GM12878 (cell line): ENCODE measurements around the gene C10orf143. TPM values are rescaled to one million over a fixed set of nuclear protein-coding genes. Genes with fewer than 3 reads are reported as not detected.

Source experiments
- ATAC-seq: fragments of 200-7000 bp; cut with Tn5 transposase; 3 replicates; pipeline ENCODE4 v1.9.1; 2020; ENCODE audit warnings: mild to moderate bottlenecking, moderate library complexity
- BruUV-seq: library from RNA; stranded (reverse); fragments of 400-500 nt; replicated peaks from 2 replicates; lab custom pipeline; 2021; lab: Mats Ljungman, UMichigan
- CTCF ChIA-PET: fragments of 300-600 bp; sonication (Branson Sonifier 250); formaldehyde crosslinking; extraction: SDS; loops from one replicate; lab custom pipeline; 2021; ENCODE audit warnings: inconsistent platforms; lab: Yijun Ruan, JAX
- POLR2A ChIA-PET: fragments of 350-600 bp; formaldehyde crosslinking; extraction: SDS; loops from one replicate; lab custom pipeline; 2021; ENCODE audit warnings: inconsistent platforms; lab: Charles Lee
- RAD21 ChIA-PET: fragments of 300-600 bp; sonication (Branson Sonifier 250); formaldehyde crosslinking; loops from one replicate; lab custom pipeline; 2023; ENCODE audit warnings: antibody characterized with exemption; ENCODE audit not compliant: unreplicated experiment; lab: Charles Lee
- SMC1A ChIA-PET: fragments of 300-600 bp; sonication (Branson Sonifier 250); formaldehyde crosslinking; loops from one replicate; lab custom pipeline; 2023; ENCODE audit not compliant: unreplicated experiment, uncharacterized antibody; lab: Charles Lee
- DNase-seq: peaks from one replicate; pipeline ENCODE4 v3.0.0-alpha.2; 2011; ENCODE audit warnings: low read depth, low spot score
- FAIRE-seq: peaks from 3 replicates; lab custom pipeline; 2011; peaks lifted over from hg19 to GRCh38; lab: Jason Lieb, UNC
- H2AFZ ChIP-seq: 2 replicates; pipeline ENCODE4 v1.6.0; 2011; ENCODE audit warnings: low read depth, low read length, control low read depth; ENCODE audit not compliant: control insufficient read depth
- H3K27ac ChIP-seq: 2 replicates; pipeline ENCODE4 v1.5.1; 2011; ENCODE audit warnings: control low read depth; ENCODE audit not compliant: control insufficient read depth, insufficient read depth
- H3K27me3 ChIP-seq, 2 experiments: replicated peaks in 1 of 2; 2 replicates each; pipeline versions ENCODE4 v1.6.0 to v1.6.1; 2011; ENCODE audit warnings: low read length in 1 of 2; ENCODE audit not compliant: control insufficient read depth in 2 of 2, insufficient read depth in 2 of 2
- H3K36me3 ChIP-seq, 2 experiments: 2 replicates each; pipeline ENCODE4 v1.5.1; 2011; ENCODE audit warnings: low read length in 1 of 2; ENCODE audit not compliant: control insufficient read depth in 2 of 2, insufficient read depth in 2 of 2
- H3K4me1 ChIP-seq: 2 replicates; pipeline ENCODE4 v1.6.1; 2011; ENCODE audit warnings: mild to moderate bottlenecking, low read length, moderate library complexity, mixed read lengths; ENCODE audit not compliant: control insufficient read depth, insufficient read depth
- H3K4me2 ChIP-seq: 2 replicates; pipeline ENCODE4 v1.6.0; 2011; ENCODE audit warnings: control low read depth; ENCODE audit not compliant: control insufficient read depth, insufficient read depth
- H3K4me3 ChIP-seq: fragments of 200-600 bp; sonication (generic); 2 replicates; pipeline ENCODE4 v1.5.1; 2016
- H3K79me2 ChIP-seq: 2 replicates; pipeline ENCODE4 v1.6.0; 2011; ENCODE audit warnings: low read length; ENCODE audit not compliant: control insufficient read depth, insufficient read depth
- H3K9ac ChIP-seq: 2 replicates; pipeline ENCODE4 v1.8.0; 2011; ENCODE audit warnings: low read length, control low read depth, mixed read lengths; ENCODE audit not compliant: control insufficient read depth, insufficient read depth
- H3K9me3 ChIP-seq: replicated peaks from 3 replicates; pipeline ENCODE4 v1.5.1; 2011; ENCODE audit warnings: mild to moderate bottlenecking, low read length; ENCODE audit not compliant: control insufficient read depth, insufficient read depth
- H4K20me1 ChIP-seq: 2 replicates; pipeline ENCODE4 v1.6.0; 2011; ENCODE audit not compliant: control insufficient read depth, insufficient read depth
- ATF3 ChIP-seq: IDR thresholded peaks from 2 replicates; pipeline ENCODE4 v1.6.1; 2011; ENCODE audit warnings: low read depth, mild to moderate bottlenecking, low read length, moderate library complexity, borderline replicate concordance; ENCODE audit errors: extremely low read depth
- ATF7 ChIP-seq: fragments of 450-650 bp; IDR thresholded peaks from 2 replicates; pipeline ENCODE4 v1.6.1; 2016; ENCODE audit warnings: low read depth, mild to moderate bottlenecking
- BCL3 ChIP-seq: IDR thresholded peaks from 2 replicates; pipeline ENCODE4 v1.6.1; 2011; ENCODE audit warnings: borderline replicate concordance, low read depth, mild to moderate bottlenecking, moderate library complexity, low read length; ENCODE audit not compliant: insufficient read depth, poor library complexity, severe bottlenecking
- BHLHE40 ChIP-seq, 2 experiments: fragments of 450-650 bp in 1 of 2; IDR thresholded peaks; 2 replicates each; pipeline ENCODE4 v1.6.1; 2011 to 2017; ENCODE audit warnings: low read depth in 2 of 2, borderline replicate concordance in 1 of 2, improper control_type of control experiment in 1 of 2, low read length in 1 of 2, mild to moderate bottlenecking in 1 of 2
- CBX5 ChIP-seq: sonication (generic); IDR thresholded peaks from 2 replicates; pipeline ENCODE4 v1.6.1; 2016; ENCODE audit warnings: low read depth, moderate library complexity, mild to moderate bottlenecking, inconsistent platforms
- DPF2 ChIP-seq: fragments of 450-650 bp; IDR thresholded peaks from 2 replicates; pipeline ENCODE4 v1.6.1; 2017; ENCODE audit warnings: mild to moderate bottlenecking
- EP300 ChIP-seq, 2 experiments: fragments of 150-350 bp in 1 of 2; IDR thresholded peaks; 2 replicates each; pipeline ENCODE4 v1.6.1; 2011 to 2012; ENCODE audit warnings: low read depth in 2 of 2, low read length in 2 of 2, borderline replicate concordance in 1 of 2, improper control_type of control experiment in 1 of 2, inconsistent platforms in 1 of 2; ENCODE audit not compliant: control insufficient read depth in 1 of 2
- HDAC6 ChIP-seq: fragments of 200-600 bp; sonication (generic); IDR thresholded peaks from one replicate; pipeline ENCODE4 v1.8.0; 2017; ENCODE audit warnings: antibody characterized with exemption; ENCODE audit not compliant: unreplicated experiment
- IKZF2 ChIP-seq, 2 experiments: fragments of 450-650 bp; IDR thresholded peaks; 2 replicates each; pipeline ENCODE4 v1.6.1; 2017; ENCODE audit warnings: mild to moderate bottlenecking in 2 of 2, moderate library complexity in 2 of 2
- IRF5 ChIP-seq: fragments of 450-650 bp; IDR thresholded peaks from 2 replicates; pipeline ENCODE4 v1.6.1; 2017; ENCODE audit warnings: borderline replicate concordance
- JUNB ChIP-seq: IDR thresholded peaks from 2 replicates; pipeline ENCODE4 v1.6.1; 2016; ENCODE audit warnings: antibody characterized with exemption, mild to moderate bottlenecking
- JUND ChIP-seq: IDR thresholded peaks from 2 replicates; pipeline ENCODE4 v1.6.1; 2012; ENCODE audit warnings: low read depth, mild to moderate bottlenecking, low read length, improper control_type of control experiment, moderate library complexity
- MEF2B ChIP-seq: fragments of 450-650 bp; IDR thresholded peaks from 2 replicates; pipeline ENCODE4 v1.6.1; 2018; ENCODE audit warnings: mild to moderate bottlenecking, moderate library complexity; ENCODE audit not compliant: partially characterized antibody, poor library complexity, severe bottlenecking
- MXI1 ChIP-seq: fragments of 150-350 bp; IDR thresholded peaks from 2 replicates; pipeline ENCODE4 v1.6.1; 2011; ENCODE audit warnings: low read depth, mild to moderate bottlenecking, inconsistent platforms, low read length, improper control_type of control experiment
- NFYB ChIP-seq: IDR thresholded peaks from 2 replicates; pipeline ENCODE4 v1.6.1; 2011; ENCODE audit warnings: low read depth, mild to moderate bottlenecking, low read length, improper control_type of control experiment, moderate library complexity; ENCODE audit not compliant: insufficient read depth
- NR2C1 ChIP-seq: fragments of 450-650 bp; IDR thresholded peaks from 2 replicates; pipeline ENCODE4 v1.6.1; 2017; ENCODE audit warnings: antibody characterized with exemption, mild to moderate bottlenecking, moderate library complexity
- NR2F1 ChIP-seq: fragments of 450-650 bp; conservative IDR thresholded peaks from 2 replicates; pipeline ENCODE4 v1.6.1; 2017; ENCODE audit warnings: mild to moderate bottlenecking
- PAX5 ChIP-seq: IDR thresholded peaks from 2 replicates; pipeline ENCODE4 v1.6.1; 2011; ENCODE audit warnings: low read depth, low read length, borderline replicate concordance
- RB1 ChIP-seq: fragments of 450-650 bp; formaldehyde crosslinking; IDR thresholded peaks from 2 replicates; pipeline ENCODE4 v1.6.1; 2017; ENCODE audit warnings: mild to moderate bottlenecking, borderline replicate concordance
- RFX5 ChIP-seq: IDR thresholded peaks from 2 replicates; pipeline ENCODE4 v1.6.1; 2011; ENCODE audit warnings: low read depth, low read length, improper control_type of control experiment
- SIN3A ChIP-seq: IDR thresholded peaks from 2 replicates; pipeline ENCODE4 v1.6.1; 2012; ENCODE audit warnings: low read depth, low read length, improper control_type of control experiment
- ZSCAN29 ChIP-seq: fragments of 450-650 bp; IDR thresholded peaks from 2 replicates; pipeline ENCODE4 v1.6.1; 2017; ENCODE audit warnings: mild to moderate bottlenecking, moderate library complexity
- WGBS: methylation state at CpG from one replicate; pipeline ENCODE4 v1.1.6; 2016; ENCODE audit warnings: low lambda C conversion rate; ENCODE audit not compliant: insufficient replicate concordance, insufficient coverage; ENCODE audit errors: missing lambda C conversion rate; 5-methylcytosine and 5-hydroxymethylcytosine counted together
- in situ Hi-C: fragments of 300-500 bp; cut with MboI; formaldehyde crosslinking; loops from 9 replicates; pipeline ENCODE4 v1.14.3; 2018; ENCODE audit warnings: mixed read lengths
- intact Hi-C: fragments of 100-400 bp; cut with micrococcal nuclease; formaldehyde crosslinking; loops from one replicate; pipeline ENCODE4 v1.14.2; 2022; ENCODE audit not compliant: unreplicated experiment
- polyA plus RNA-seq, 11 experiments: library from polyadenylated mRNA; depleted of rRNA in 4 of 11; unstranded in 6 of 11; stranded (reverse) in 5 of 11; fragments of >200 nt; fragmentation: Nextera tagmentation in 4 of 11; fragmentation: Illumina TruSeq in 1 of 11; extraction: Ambion mirVana in 4 of 11; extraction: Trizol in 1 of 11; gene quantifications; 1 replicate in 1 of 11; 2 replicates in 10 of 11; pipeline versions ENCODE4 v1.2.1 to v1.2.3, GENCODE V29; 2011 to 2016; ENCODE audit warnings: inconsistent platforms in 2 of 11, missing spikeins in 2 of 11, low read depth in 1 of 11
- total RNA-seq, 4 experiments: library from RNA; depleted of rRNA in 3 of 4; stranded (reverse); fragments of >200 nt in 3 of 4; fragmentation: Illumina TruSeq in 1 of 4; extraction: Trizol in 1 of 4; gene quantifications; 2 replicates each; pipeline versions ENCODE4 v1.2.1 to v1.2.3, GENCODE V29; 2013 to 2021

Gene C10orf143
- total and polyA plus RNA-seq, 10 of the 15 experiments (the other 5 are each of a cell fraction or from before 2014, with no cell fraction given): 0.64 to 7.9 (median 2.6) TPM

DNA sequence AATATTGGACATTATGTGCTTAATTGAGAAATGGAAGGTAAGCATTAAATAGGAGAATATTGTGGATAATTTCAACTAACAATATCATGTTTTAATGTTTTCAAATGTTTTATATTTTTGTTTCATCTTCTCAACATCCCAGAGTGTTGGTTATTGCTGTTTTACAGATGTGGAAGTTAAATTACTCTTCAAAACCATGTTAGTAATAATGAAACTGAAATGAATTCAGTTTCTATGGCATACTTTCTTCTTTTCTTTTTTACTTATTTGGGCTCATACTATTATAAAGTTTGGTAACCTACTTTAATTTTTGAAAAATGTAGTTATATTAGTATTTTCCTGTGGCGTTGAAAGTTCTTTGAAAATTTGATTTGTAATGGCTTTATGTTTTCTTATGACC, 29.8 kb upstream of the C10orf143 start:
- peaks cover 42% of the 10 kb centered on the region for H3K4me1 ChIP-seq
- H3K36me3 ChIP-seq: no peaks in the 10 kb centered on the region
- H3K79me2 ChIP-seq: peaks cover 73% of the 10 kb centered on the region
- H2AFZ ChIP-seq: no peak overlapping the region
- no peak for DNase-seq
- peak overlapping the region; percentile 55; the same call in 1 of the 2 replicates for H3K27ac ChIP-seq
- no TSS peak for BruUV-seq
- ChIA-PET RAD21 (interaction anchor here (4.9 kb wide), 1 partner anchor 30 kb away, joined by 55 read pairs; the partner anchor contains the start of gene C10orf143), SMC1A (interaction anchor here (1.2 to 1.4 kb wide), 2 partner anchors 7 to 30 kb away, joined by 5 to 14 read pairs; partner anchors contain the start of gene C10orf143), CTCF (interaction anchor here (1.5 kb wide), 1 partner anchor 30 kb away, joined by 14 read pairs; the partner anchor contains the start of gene C10orf143), POLR2A (interaction anchor here (1.5 kb wide), 1 partner anchor 30 kb away, joined by 10 read pairs; the partner anchor contains the start of gene C10orf143)
- H3K9me3 ChIP-seq: no peaks in the 10 kb centered on the region
- intact Hi-C loops (no loop called here), in situ Hi-C loops (no loop called here)
- 0 out of 2 replicates have a peak, but pooled peaks cover 4% of the 10 kb centered on the region for H4K20me1 ChIP-seq
- no peak for FAIRE-seq
- H3K9ac ChIP-seq: no peak overlapping the region
- no peaks in the 10 kb centered on the region for H3K27me3 ChIP-seq
- peak; percentile 8; the same call in 2 of the 3 replicates for ATAC-seq
- 0% methylated on average over 1 of the region's 1 CpG for WGBS
- H3K4me3 ChIP-seq: peak overlapping the region; percentile 62
- peak overlapping the region; percentile 38 for H3K4me2 ChIP-seq
- TF ChIP-seq DPF2 (peak; percentile 38; the same call in 1 of the 2 replicates), NFYB (no peak), JUND (peak; percentile 70; the same call in 1 of the 2 replicates), MXI1 (no peak), IKZF2 (IDR thresholded peaks at IDR 0.05) (0 out of 4 replicates have a peak, but pooled peaks of 1 of the 2 experiments have one; percentile 37), NR2F1 (no peak), BCL3 (no peak), PAX5 (no peak), IRF5 (no peak), EP300 (IDR thresholded peaks at IDR 0.05; ENCODE audit: borderline replicate concordance in 1 of 2, control insufficient read depth in 1 of 2, low read depth in 2 of 2, low read length in 2 of 2) (0 out of 4 replicates have a peak, but pooled peaks of 1 of the 2 experiments have one; percentile 25), RFX5 (no peak), BHLHE40 (IDR thresholded peaks at IDR 0.05; ENCODE audit: borderline replicate concordance in 1 of 2, low read depth in 2 of 2, low read length in 1 of 2) (no peak), HDAC6 (no peak), MEF2B (no peak), RB1 (no peak), NR2C1 (no peak), CBX5 (no peak), ZSCAN29 (no peak), ATF3 (no peak), JUNB (peak; percentile 84), ATF7 (peak; percentile 32; the same call in 1 of the 2 replicates), SIN3A (no peak)
